GM12892 (cell line): ENCODE results near the gene PARG.
"Not testable (repeated sequence)": the region's sequence is repeated elsewhere in the genome, so short reads cannot be mapped to it uniquely, and the experiment has no call there.

ENCODE experiments used
- DNase-seq: peaks from one replicate; pipeline ENCODE4 v3.0.0; 2011; ENCODE audit not compliant: insufficient read length
- FAIRE-seq: peaks from 2 replicates; lab custom pipeline; 2011; peaks lifted over from hg19 to GRCh38; lab: Jason Lieb, UNC

Gene PARG

GRCh38 chr10:49910295-49910694, 31.5 kb downstream of the PARG start:
- FAIRE-seq, DNase-seq: not testable (repeated sequence)

DNA sequence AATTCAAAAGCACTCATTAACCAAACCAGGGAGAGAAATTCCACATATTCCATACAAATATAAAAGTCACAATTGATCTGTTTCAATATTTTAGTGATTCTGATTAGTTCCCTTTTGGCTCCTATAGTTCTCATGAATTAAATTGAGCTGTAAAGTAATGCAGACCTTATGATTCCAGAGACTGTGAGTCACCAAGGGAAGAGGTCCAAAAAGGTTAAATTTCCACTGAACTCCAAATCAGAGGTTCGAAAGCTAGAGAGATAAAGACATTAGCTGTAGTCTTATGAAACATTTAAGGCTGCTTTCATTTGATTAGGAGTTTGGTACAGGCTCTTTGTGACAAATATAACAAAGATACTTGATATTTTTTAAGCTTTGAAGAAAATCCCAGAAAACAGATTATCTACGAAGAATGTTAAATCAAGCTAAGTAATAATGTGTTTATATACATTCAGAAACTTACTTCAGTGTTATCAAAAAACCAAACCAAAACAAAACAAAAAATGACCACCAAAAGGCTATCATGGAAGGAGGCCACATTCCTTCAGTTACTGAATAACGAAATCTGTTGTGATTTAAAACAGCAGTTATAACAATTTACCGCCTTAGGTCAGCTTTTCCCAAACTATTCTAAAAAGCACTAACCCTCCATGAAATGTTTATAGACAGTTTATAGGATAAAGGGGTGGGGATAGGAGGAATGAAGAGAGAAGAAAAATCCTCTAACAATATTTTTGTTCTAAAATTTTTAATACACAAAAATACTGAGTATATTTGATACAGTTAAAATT, 33.3 kb downstream of the PARG start:
- DNase-seq, FAIRE-seq: not testable (repeated sequence)

GRCh38 chr10:49903829-49904228, 38.0 kb downstream of the PARG start:
- DNase-seq, FAIRE-seq: not testable (repeated sequence)

- not testable (repeated sequence) for FAIRE-seq, DNase-seq
Measured at GRCh38 chr10:49900406-49900805, 41.4 kb downstream of the PARG start.

DNA sequence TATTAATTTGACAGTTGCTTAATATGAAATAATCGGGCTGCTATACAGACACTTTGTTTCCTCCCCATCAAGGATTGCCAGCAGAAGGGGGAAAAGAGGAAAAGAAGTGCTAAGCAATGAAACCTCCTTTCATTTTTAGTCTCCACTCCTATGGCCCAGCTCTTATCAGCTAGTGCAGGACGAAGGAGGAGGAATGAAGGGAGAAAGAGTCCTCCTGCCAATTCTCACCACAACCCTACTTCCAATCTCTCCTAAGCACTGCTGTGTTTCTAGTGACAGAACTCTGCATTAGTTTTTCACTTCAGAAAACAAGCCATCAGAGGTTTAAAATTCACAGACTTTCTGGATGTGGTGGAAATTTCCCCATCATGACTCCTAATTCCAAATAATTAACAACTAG, 41.8 kb downstream of the PARG start:
- FAIRE-seq, result not testable (repeated sequence)

DNA sequence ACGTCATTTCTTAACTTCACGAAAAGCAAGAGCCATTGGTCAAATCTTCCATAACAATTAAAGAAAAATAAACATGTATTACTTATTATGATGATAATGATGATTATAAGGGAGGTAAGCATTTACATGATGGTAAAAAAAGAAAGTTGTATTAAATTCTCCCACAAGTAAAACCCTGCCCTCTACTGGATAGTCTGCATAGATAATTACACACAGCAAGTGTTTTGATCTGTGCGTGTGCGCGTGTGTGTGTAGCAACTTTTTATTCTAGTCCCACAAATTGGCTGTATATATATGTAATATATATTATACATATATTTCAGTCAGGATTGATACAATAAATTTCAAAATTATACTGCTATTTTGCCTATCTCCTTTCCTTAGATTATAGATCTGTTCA, 51.8 kb downstream of the PARG start:
- not testable (repeated sequence) for FAIRE-seq, DNase-seq

More for the DNA sequence above, 41.8 kb downstream of the PARG start:
- DNase-seq, result not testable (repeated sequence)

- FAIRE-seq, result not testable (repeated sequence)
Measured at GRCh38 chr10:49884739-49885331, 57.0 kb downstream of the PARG start.

DNA sequence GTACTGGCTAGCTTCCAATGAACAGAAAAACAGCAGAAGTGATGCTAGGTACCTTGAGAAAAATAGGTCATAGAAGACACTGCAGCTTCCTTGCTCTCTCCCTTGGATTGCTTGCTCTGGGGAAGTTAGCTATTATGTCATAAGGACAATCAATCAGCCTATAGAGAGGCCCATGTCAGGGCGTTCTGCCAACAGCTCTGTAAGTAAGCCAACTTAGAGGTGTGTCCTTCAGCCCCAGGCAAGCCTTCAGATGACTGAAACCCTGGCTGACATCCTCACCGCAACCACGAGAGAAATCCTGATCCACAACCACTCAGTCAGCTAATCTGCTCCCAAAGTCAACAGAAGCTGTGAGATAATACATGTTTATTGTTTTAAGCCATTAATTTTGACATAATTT, 58.0 kb downstream of the PARG start:
- not testable (repeated sequence) for FAIRE-seq, DNase-seq

More at GRCh38 chr10:49884739-49885331, 57.0 kb downstream of the PARG start:
- not testable (repeated sequence) for DNase-seq

DNA sequence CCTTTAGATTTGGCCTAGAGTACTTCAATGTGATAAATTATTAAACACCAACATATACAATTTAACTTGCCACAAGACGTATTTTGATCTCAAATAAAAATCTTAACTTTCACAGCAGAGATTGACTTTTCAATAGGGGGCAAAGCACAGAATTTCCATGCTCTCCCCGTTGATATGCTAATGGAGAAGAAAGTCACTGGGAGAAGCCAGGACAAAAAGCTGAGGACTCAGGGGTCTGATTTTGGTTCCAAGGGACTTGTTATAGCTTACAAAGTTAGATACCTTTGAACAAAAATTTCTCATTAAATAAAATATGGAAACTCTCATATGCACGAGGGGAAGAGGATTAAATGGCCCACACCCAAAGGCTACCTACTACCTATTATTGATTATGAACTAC, 59.5 kb downstream of the PARG start:
- DNase-seq, FAIRE-seq: not testable (repeated sequence)

GRCh38 chr10:49872740-49873139, 69.1 kb downstream of the PARG start:
- not testable (repeated sequence) for FAIRE-seq, DNase-seq

DNA sequence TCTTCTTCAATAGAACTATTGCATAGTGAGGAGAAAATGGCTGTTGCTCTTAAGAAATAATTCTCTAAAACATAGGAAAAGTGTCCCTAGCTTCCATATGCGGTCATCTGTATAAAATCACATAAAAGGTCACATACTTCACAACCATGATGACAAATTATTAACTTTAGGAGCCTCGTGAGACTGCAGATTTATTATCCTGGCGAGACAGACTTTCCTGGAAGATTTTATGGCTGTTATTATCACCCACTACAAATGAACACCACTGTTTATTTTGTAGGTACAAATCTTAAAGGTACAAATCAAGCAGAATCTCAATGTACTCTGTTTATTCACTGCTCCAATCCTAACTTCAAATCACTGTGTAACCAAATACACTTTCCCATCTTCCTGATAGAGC, 70.4 kb downstream of the PARG start:
- not testable (repeated sequence) for DNase-seq, FAIRE-seq

DNA sequence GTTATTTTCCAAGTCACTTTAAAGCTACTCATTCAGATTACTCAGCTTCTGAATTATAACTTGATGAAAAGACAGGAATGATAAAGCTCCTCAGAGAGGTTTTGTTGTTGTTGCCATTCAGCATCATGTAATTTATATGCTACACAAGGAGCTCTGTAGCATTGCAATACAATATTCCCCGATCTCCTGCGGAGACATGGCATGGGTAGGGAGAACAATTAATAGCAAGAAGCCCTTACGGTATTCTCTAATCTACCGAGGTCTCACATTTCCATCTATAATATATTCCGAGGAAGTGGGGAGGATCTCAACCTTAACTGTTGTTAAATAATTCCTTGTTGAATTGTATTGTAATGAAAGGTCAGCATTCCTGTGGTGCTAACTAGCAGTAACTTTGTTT, 81.9 kb downstream of the PARG start:
- FAIRE-seq, DNase-seq: not testable (repeated sequence)

- FAIRE-seq, result not testable (repeated sequence)
Measured at GRCh38 chr10:49858697-49859382, 83.0 kb downstream of the PARG start.

GRCh38 chr10:49849520-49849919, 92.3 kb downstream of the PARG start:
- DNase-seq, FAIRE-seq: not testable (repeated sequence)

More at GRCh38 chr10:49858697-49859382, 83.0 kb downstream of the PARG start:
- DNase-seq, result not testable (repeated sequence)
